ENCODE data around the gene NFX1. TPM values are rescaled to one million over a fixed set of nuclear protein-coding genes. Genes with fewer than 3 reads are reported as not detected.

The NFX1 gene
- total RNA-seq, 4 donors from 2014 or later, result 17.7 to 61.6 (median 50.2) TPM

DNA sequence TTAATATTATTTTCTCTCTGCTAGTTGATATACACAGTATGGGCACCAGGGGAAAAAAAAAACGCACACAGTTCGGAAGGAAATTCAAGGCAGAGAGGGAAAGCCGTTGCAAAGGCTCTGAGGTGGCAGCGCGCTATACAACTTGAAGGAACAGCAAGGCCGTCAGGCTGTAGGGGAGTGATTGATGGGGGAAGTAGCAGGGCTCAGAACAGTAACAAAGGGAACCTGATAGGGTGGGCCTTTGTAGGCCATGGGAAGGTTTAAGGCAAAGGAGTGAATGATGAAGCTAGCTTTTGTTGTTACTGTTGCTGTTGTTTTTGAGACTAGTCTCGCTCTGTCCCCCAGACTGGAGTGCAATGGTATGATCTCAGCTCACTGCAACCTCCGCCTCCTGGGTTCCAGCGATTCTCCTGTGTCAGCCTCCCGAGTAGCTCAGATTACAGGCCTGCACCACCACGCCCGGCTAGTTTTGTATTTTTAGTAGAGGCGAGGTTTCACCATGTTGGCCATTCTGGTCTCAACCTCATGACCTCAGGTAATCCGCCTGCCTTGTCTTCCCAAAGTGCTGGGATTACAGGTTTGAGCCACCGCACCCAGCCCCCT is 85.0 kb downstream of the NFX1 start:
- H3K27ac ChIP-seq, result peak overlapping the region in 2 of 4 donors; percentile 18 to 44

DNA sequence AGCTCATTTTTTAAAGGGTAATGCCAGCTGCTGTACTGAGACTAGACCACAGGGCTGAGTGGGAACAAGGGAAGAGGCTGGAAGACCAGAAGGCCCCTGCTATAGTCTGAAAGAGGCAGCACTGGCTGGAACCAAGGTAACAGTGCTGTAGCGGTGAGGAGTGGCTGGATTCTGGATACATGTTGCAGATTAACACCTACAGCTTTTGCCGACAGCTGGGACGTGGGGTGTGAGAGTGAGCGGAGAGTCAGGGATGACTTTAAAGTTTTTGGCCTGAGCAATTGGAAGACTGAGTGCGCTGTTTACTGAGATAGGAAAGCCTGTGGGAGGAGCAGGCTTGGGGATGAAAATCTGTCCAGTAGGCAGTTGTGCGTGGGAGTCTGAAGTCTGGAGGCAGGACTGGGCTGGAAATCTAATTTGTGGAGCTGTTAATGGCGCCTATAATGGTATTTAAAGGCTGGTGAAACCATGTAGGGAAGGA is 85.6 kb downstream of the NFX1 start:
- DNase-seq, result no peak
- 86 to 93% methylated on average over 2 to 7 of the region's 7 CpGs for WGBS, 2 donors (ENCODE audit: low coverage in 1 of 2)
- Histone ChIP-seq H3K9me3 (no peaks in the 10 kb centered on the region), H3K27me3 (no peaks in the 10 kb centered on the region), H3K36me3 (peaks cover 0 to 4% (median under 1%) of the 10 kb centered on the region in 4 donors), H3K4me1 (peaks cover 0 to 9% (median 3%) of the 10 kb centered on the region in 4 donors), H3K4me3 (no peak overlapping the region), H3K27ac (no peak overlapping the region)
- intact Hi-C loops (cut with DNase I; ENCODE audit: low total_unique reads) (loop anchor here (5.0 to 10.0 kb wide), 3 partner anchors 41 to 346 kb away; no protein-coding TSS in a partner anchor), in situ Hi-C loops (cut with MboI; ENCODE audit: low pct_ligation_motif_present in 1 of 4, low pct_unique_long_range_greater_than_20kb in 1 of 4, low sequenced_read_pairs in 3 of 4) (loop anchor here in 1 of 4 donors (25.0 kb wide), 1 partner anchor 136 kb away; the partner anchor contains the start of gene ANKRD18B)
- TF ChIP-seq POLR2A (IDR thresholded peaks at IDR 0.05) (no peak), POLR2AphosphoS5 (IDR thresholded peaks at IDR 0.05) (no peak)

More for the DNA sequence above, 85.0 kb downstream of the NFX1 start:
- no peak overlapping the region for H3K4me3 ChIP-seq
- H3K4me1 ChIP-seq, result peaks cover 0 to 9% (median 3%) of the 10 kb centered on the region in 4 donors
- no peak for DNase-seq
- 37 to 71% methylated on average over 7 to 15 of the region's 15 CpGs for WGBS, 2 donors (ENCODE audit: low coverage in 1 of 2)
- no peaks in the 10 kb centered on the region for H3K9me3 ChIP-seq
- no peaks in the 10 kb centered on the region for H3K27me3 ChIP-seq
- intact Hi-C loops (cut with DNase I; ENCODE audit: low total_unique reads), result loop anchor here (5.0 to 10.0 kb wide), 3 partner anchors 42 to 347 kb away; no protein-coding TSS in a partner anchor
- in situ Hi-C loops (cut with MboI; ENCODE audit: low pct_ligation_motif_present in 1 of 4, low pct_unique_long_range_greater_than_20kb in 1 of 4, low sequenced_read_pairs in 3 of 4), result loop anchor here in 1 of 4 donors (25.0 kb wide), 1 partner anchor 137 kb away; the partner anchor contains the start of gene ANKRD18B
- TF ChIP-seq, protein P1, sequence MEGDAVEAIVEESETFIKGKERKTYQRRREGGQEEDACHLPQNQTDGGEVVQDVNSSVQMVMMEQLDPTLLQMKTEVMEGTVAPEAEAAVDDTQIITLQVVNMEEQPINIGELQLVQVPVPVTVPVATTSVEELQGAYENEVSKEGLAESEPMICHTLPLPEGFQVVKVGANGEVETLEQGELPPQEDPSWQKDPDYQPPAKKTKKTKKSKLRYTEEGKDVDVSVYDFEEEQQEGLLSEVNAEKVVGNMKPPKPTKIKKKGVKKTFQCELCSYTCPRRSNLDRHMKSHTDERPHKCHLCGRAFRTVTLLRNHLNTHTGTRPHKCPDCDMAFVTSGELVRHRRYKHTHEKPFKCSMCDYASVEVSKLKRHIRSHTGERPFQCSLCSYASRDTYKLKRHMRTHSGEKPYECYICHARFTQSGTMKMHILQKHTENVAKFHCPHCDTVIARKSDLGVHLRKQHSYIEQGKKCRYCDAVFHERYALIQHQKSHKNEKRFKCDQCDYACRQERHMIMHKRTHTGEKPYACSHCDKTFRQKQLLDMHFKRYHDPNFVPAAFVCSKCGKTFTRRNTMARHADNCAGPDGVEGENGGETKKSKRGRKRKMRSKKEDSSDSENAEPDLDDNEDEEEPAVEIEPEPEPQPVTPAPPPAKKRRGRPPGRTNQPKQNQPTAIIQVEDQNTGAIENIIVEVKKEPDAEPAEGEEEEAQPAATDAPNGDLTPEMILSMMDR (IDR thresholded peaks at IDR 0.05), result peak in 3 of 5 experiments; percentile 5 to 27 (median 6)
- TF ChIP-seq EP300 (IDR thresholded peaks at IDR 0.05; ENCODE audit: low read depth), result no peak
- no peak for TF ChIP-seq POLR2AphosphoS5 (IDR thresholded peaks at IDR 0.05)
- peaks cover 0 to 9% (median 2%) of the 10 kb centered on the region in 4 donors for H3K36me3 ChIP-seq

DNA sequence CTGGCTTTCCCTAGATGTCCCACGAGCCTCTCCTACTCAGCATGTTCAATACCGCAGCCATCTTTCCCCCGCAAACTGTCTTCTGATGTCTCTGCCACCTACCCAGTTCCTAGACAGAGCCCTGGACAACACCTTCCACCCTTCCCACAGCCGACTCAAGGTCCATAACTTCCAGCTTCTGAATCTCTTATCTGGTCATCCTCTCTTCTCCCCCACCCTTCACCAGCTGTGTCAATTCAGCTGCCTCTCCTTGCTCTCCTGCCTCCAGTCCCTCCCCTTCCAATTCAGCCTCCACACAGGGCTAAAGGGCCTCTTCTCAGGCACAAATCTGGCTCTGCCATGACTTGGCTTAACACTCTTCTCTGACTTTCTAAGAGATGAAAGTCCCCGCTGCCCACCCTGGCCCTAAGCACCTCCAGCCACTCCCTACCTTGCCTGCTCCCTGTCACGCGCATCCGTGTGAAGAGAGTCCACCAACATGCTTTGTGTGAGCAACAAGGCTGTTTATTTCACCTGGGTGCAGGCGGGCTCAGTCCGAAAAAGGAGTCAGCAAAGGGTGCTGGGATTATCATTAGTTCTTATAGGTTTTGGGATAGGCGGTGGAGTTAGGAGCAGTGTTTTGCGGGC is 86.9 kb downstream of the NFX1 start:
- TF ChIP-seq, protein P1 (IDR thresholded peaks at IDR 0.05), result no peak
- TF ChIP-seq EP300 (IDR thresholded peaks at IDR 0.05; ENCODE audit: low read depth), result no peak
- TF ChIP-seq POLR2AphosphoS5 (IDR thresholded peaks at IDR 0.05), result no peak
- no peak for TF ChIP-seq POLR2A (IDR thresholded peaks at IDR 0.05)
- intact Hi-C loops (cut with DNase I; ENCODE audit: low total_unique reads), result loop anchor here (5.0 to 10.0 kb wide), 3 partner anchors 40 to 345 kb away; no protein-coding TSS in a partner anchor
- no peak overlapping the region for H3K4me3 ChIP-seq
- no peak for DNase-seq
- H3K36me3 ChIP-seq, result no peaks in the 10 kb centered on the region
- peaks cover 0 to 9% (median 3%) of the 10 kb centered on the region in 4 donors for H3K4me1 ChIP-seq
- no peak overlapping the region for H3K27ac ChIP-seq
- H3K27me3 ChIP-seq, result no peaks in the 10 kb centered on the region
- WGBS, 2 donors (ENCODE audit: low coverage in 1 of 2), result 92% methylated on average over 12 of the region's 12 CpGs; no CpG with 5 or more reads in 1 of the 2 donors
- in situ Hi-C loops (cut with MboI; ENCODE audit: low pct_ligation_motif_present in 1 of 4, low pct_unique_long_range_greater_than_20kb in 1 of 4, low sequenced_read_pairs in 3 of 4), result loop anchor here in 1 of 4 donors (25.0 kb wide), 1 partner anchor 135 kb away; the partner anchor contains the start of gene ANKRD18B
- no peaks in the 10 kb centered on the region for H3K9me3 ChIP-seq

DNA sequence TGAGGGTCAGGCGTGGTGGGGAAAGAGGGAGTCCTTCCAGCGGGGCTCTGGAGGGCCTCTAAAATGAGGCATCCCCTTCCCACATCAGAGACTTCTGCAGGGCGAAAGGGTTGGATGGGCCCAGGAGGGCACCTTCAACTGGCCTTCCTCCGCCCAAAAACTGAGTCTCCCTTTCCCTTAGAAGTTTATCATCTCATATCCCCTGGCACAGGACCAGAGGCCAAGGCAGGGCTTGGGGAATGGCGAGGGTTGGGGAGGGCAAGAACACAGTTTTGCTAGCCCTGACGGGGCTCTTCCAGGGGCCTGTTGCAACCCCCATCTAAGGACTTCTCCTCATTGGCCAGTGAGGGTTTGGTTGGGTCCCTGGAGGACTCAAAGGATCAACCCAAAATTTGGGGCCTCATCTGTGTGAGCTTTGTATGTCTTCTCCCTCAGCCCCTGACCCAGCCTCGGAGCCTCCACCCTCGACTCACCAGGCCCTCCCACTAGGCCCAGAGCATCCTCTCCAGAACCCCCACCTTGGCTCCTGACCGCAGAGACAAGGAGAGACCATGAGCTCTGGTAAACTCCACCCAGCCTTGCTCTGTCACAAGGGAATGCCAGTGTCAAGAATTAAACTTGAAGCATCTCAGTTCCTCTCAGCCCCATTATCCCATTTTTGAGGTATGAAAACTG is 87.9 kb downstream of the NFX1 start:
- Histone ChIP-seq H3K9me3 (no peaks in the 10 kb centered on the region), H3K4me1 (peaks cover 0 to 9% (median 3%) of the 10 kb centered on the region in 4 donors), H3K4me3 (no peak overlapping the region), H3K27me3 (no peaks in the 10 kb centered on the region), H3K27ac (no peak overlapping the region), H3K36me3 (no peaks in the 10 kb centered on the region)
- 81% methylated on average over 9 of the region's 9 CpGs; no CpG with 5 or more reads in 1 of the 2 donors for WGBS, 2 donors (ENCODE audit: low coverage in 1 of 2)
- no peak for TF ChIP-seq POLR2A (IDR thresholded peaks at IDR 0.05)
- no peak for TF ChIP-seq EP300 (IDR thresholded peaks at IDR 0.05; ENCODE audit: low read depth)
- no peak for TF ChIP-seq POLR2AphosphoS5 (IDR thresholded peaks at IDR 0.05)
- TF ChIP-seq, protein P1 (IDR thresholded peaks at IDR 0.05), result no peak
- intact Hi-C loops (cut with DNase I; ENCODE audit: low total_unique reads) (loop anchor here (5.0 to 10.0 kb wide), 3 partner anchors 39 to 344 kb away; no protein-coding TSS in a partner anchor), in situ Hi-C loops (cut with MboI; ENCODE audit: low pct_ligation_motif_present in 1 of 4, low pct_unique_long_range_greater_than_20kb in 1 of 4, low sequenced_read_pairs in 3 of 4) (loop anchor here in 1 of 4 donors (25.0 kb wide), 1 partner anchor 134 kb away; the partner anchor contains the start of gene ANKRD18B)
- no peak for DNase-seq

Measured in transverse colon (tissue), 4 donors.